Measurements from ENCODE around the gene ALG11.

The ALG11 gene

GRCh38 chr13:52006523-52007245, 5.5 kb upstream of the ALG11 start:
- no peaks in the 10 kb centered on the region for H3K9me3 ChIP-seq (ENCODE audit: control insufficient read depth in 5 of 5, low read length in 5 of 5)
- no peak overlapping the region for H3K9ac ChIP-seq (ENCODE audit: low read length in 5 of 5)
- H3K4me1 ChIP-seq (ENCODE audit: control insufficient read depth in 5 of 5, insufficient read depth in 5 of 5, low read length in 5 of 5), result peaks cover 0 to 13% (median 11%) of the 10 kb centered on the region in 5 donors
- H3K4me3 ChIP-seq (ENCODE audit: low read depth in 1 of 5, low read length in 5 of 5), result no peak overlapping the region
- no peak overlapping the region for H3K27ac ChIP-seq (ENCODE audit: low read depth, low read length)
- H3K36me3 ChIP-seq (ENCODE audit: control insufficient read depth in 5 of 5, insufficient read depth in 5 of 5, low read length in 5 of 5), result no peaks in the 10 kb centered on the region
- no peaks in the 10 kb centered on the region for H3K27me3 ChIP-seq (ENCODE audit: control insufficient read depth in 5 of 5, insufficient read depth in 4 of 5, low read length in 5 of 5)

GRCh38 chr13:52009946-52010345, 2.3 kb upstream of the ALG11 start:
- Histone ChIP-seq H3K4me3 (ENCODE audit: low read depth in 1 of 5, low read length in 5 of 5) (no peak overlapping the region), H3K4me1 (ENCODE audit: control insufficient read depth in 5 of 5, insufficient read depth in 5 of 5, low read length in 5 of 5) (peaks cover 3 to 26% (median 25%) of the 10 kb centered on the region in 5 donors), H3K36me3 (ENCODE audit: control insufficient read depth in 5 of 5, insufficient read depth in 5 of 5, low read length in 5 of 5) (no peaks in the 10 kb centered on the region), H3K27me3 (ENCODE audit: control insufficient read depth in 5 of 5, insufficient read depth in 4 of 5, low read length in 5 of 5) (peaks cover 0 to 3% (median 0%) of the 10 kb centered on the region in 5 donors), H3K27ac (ENCODE audit: low read depth, low read length) (no peak overlapping the region), H3K9me3 (ENCODE audit: control insufficient read depth in 5 of 5, low read length in 5 of 5) (no peaks in the 10 kb centered on the region), H3K9ac (ENCODE audit: low read length in 5 of 5) (peak overlapping the region in 1 of 5 donors; percentile 17)

DNA sequence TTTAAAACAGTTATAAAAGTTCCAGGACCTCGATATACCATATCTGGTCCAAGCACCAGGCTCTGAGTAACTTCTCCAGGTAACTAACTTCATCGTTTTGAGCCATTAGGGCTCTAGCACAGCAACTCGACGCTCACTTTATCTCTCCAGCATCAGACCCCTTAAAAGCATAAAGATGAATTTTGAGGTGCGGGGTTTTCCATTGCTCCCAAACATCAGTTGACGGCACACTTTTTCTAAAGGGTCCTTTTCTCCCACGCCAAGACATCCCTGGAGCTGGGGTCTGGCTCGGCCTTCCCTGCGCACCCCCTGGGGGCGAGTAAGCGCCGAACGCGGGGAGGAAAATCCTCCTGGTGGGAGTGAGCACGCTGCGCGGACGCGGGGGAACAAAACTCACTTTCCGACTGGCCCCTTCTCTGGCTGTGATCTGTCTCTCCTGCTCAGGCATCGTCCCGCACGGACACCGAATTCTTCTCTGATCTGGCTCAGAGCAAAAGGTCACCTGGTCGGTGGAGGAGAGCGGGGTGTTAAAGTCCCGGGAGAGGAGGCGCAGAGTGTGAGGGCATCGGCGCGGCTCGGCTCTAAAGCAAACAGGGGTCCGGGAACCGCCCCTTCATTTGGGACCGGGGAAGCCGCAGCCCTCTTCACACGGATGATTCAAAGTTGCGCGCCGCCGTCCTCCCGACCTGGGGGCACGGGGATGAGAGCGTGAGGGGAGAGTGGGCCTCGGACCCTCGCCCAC, 1.1 kb upstream of the ALG11 start, which contains the start of gene ATP7B:
Gene ATP7B (minus strand): TSS at position 561 of the 742 bp plus-strand sequence. CDS start 113 bp downstream, at position 448.
- H3K27ac ChIP-seq (ENCODE audit: low read depth, low read length), result peak within 1 kb of the TSS; percentile 70
- no peaks in the 10 kb centered on the region for H3K9me3 ChIP-seq (ENCODE audit: control insufficient read depth in 5 of 5, low read length in 5 of 5)
- peak within 1 kb of the TSS; percentile 91 to 100 (median 98) for H3K4me3 ChIP-seq (ENCODE audit: low read depth in 1 of 5, low read length in 5 of 5)
- H3K36me3 ChIP-seq (ENCODE audit: control insufficient read depth in 5 of 5, insufficient read depth in 5 of 5, low read length in 5 of 5), result no peaks in the 10 kb centered on the region
- peaks cover 0 to 3% (median 0%) of the 10 kb centered on the region in 5 donors for H3K27me3 ChIP-seq (ENCODE audit: control insufficient read depth in 5 of 5, insufficient read depth in 4 of 5, low read length in 5 of 5)
- H3K4me1 ChIP-seq (ENCODE audit: control insufficient read depth in 5 of 5, insufficient read depth in 5 of 5, low read length in 5 of 5), result peaks cover 3 to 26% (median 25%) of the 10 kb centered on the region in 5 donors
- H3K9ac ChIP-seq (ENCODE audit: low read length in 5 of 5), result peak within 1 kb of the TSS; percentile 79 to 96 (median 93)

DNA sequence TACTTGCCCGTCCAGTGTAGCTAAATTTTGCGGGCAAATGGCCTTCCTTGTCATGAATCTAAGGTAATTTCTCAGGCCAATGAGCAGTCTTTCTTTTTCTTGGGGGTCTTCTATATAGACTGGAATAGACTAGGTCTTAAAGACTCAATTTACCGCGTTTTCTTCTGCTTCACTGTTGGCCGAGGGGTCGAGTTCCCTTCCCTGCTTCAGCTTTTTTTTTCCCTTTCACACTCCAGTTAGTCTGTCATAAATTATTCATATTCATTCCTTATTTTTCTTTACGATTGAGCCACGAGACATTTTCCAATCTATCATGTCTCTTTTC, 276 bp downstream of the ALG11 start:
- peak overlapping the region; percentile 70 for H3K27ac ChIP-seq (ENCODE audit: low read depth, low read length)
- H3K4me3 ChIP-seq (ENCODE audit: low read depth in 1 of 5, low read length in 5 of 5), result peak overlapping the region; percentile 91 to 100 (median 98)
- peaks cover 0 to 5% (median 0%) of the 10 kb centered on the region in 5 donors for H3K36me3 ChIP-seq (ENCODE audit: control insufficient read depth in 5 of 5, insufficient read depth in 5 of 5, low read length in 5 of 5)
- peak overlapping the region; percentile 79 to 96 (median 93) for H3K9ac ChIP-seq (ENCODE audit: low read length in 5 of 5)
- H3K4me1 ChIP-seq (ENCODE audit: control insufficient read depth in 5 of 5, insufficient read depth in 5 of 5, low read length in 5 of 5), result peaks cover 3 to 26% (median 25%) of the 10 kb centered on the region in 5 donors
- no peaks in the 10 kb centered on the region for H3K9me3 ChIP-seq (ENCODE audit: control insufficient read depth in 5 of 5, low read length in 5 of 5)
- H3K27me3 ChIP-seq (ENCODE audit: control insufficient read depth in 5 of 5, insufficient read depth in 4 of 5, low read length in 5 of 5), result peaks cover 0 to 3% (median 0%) of the 10 kb centered on the region in 5 donors

DNA sequence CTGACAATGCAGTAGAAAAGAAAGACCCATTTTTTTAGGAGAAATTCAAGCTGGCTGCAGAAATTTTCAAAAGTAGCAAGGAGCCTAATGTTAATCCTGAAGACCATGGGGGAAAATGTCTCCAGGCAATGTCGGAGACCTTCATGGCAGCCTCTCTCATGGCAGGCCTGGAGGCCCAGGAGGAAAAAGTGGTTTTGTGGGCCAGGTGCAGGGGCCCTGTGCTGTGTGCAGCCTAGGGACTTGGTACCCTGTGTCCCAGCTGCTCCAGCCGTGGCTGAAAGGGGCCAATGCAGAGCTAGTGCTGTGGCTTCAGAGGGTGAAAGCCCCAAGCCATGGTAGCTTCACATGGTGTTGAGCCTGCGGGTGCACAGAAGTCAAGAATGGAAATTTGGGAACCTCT, 4.1 kb downstream of the ALG11 start:
- H3K4me3 ChIP-seq (ENCODE audit: low read depth in 1 of 5, low read length in 5 of 5), result no peak overlapping the region
- peaks cover 0 to 3% (median 0%) of the 10 kb centered on the region in 5 donors for H3K27me3 ChIP-seq (ENCODE audit: control insufficient read depth in 5 of 5, insufficient read depth in 4 of 5, low read length in 5 of 5)
- no peaks in the 10 kb centered on the region for H3K9me3 ChIP-seq (ENCODE audit: control insufficient read depth in 5 of 5, low read length in 5 of 5)
- H3K36me3 ChIP-seq (ENCODE audit: control insufficient read depth in 5 of 5, insufficient read depth in 5 of 5, low read length in 5 of 5), result peaks cover 13 to 31% (median 15%) of the 10 kb centered on the region in 5 donors
- H3K4me1 ChIP-seq (ENCODE audit: control insufficient read depth in 5 of 5, insufficient read depth in 5 of 5, low read length in 5 of 5), result peaks cover 3 to 18% (median 16%) of the 10 kb centered on the region in 5 donors
- no peak overlapping the region for H3K9ac ChIP-seq (ENCODE audit: low read length in 5 of 5)
- H3K27ac ChIP-seq (ENCODE audit: low read depth, low read length), result no peak overlapping the region

- H3K27ac ChIP-seq (ENCODE audit: low read depth, low read length), result no peak overlapping the region
- peaks cover 30 to 56% (median 39%) of the 10 kb centered on the region in 5 donors for H3K36me3 ChIP-seq (ENCODE audit: control insufficient read depth in 5 of 5, insufficient read depth in 5 of 5, low read length in 5 of 5)
- no peaks in the 10 kb centered on the region for H3K9me3 ChIP-seq (ENCODE audit: control insufficient read depth in 5 of 5, low read length in 5 of 5)
These were observed 8.0 kb downstream of the ALG11 start for GRCh38 chr13:52020191-52020590.

GRCh38 chr13:52022356-52022755, 10.2 kb downstream of the ALG11 start:
- Histone ChIP-seq H3K4me3 (ENCODE audit: low read depth in 1 of 5, low read length in 5 of 5) (no peak overlapping the region), H3K36me3 (ENCODE audit: control insufficient read depth in 5 of 5, insufficient read depth in 5 of 5, low read length in 5 of 5) (peaks cover 30 to 65% (median 43%) of the 10 kb centered on the region in 5 donors), H3K27ac (ENCODE audit: low read depth, low read length) (no peak overlapping the region), H3K9ac (ENCODE audit: low read length in 5 of 5) (no peak overlapping the region), H3K4me1 (ENCODE audit: control insufficient read depth in 5 of 5, insufficient read depth in 5 of 5, low read length in 5 of 5) (peaks cover 0 to 13% (median 6%) of the 10 kb centered on the region in 5 donors), H3K27me3 (ENCODE audit: control insufficient read depth in 5 of 5, insufficient read depth in 4 of 5, low read length in 5 of 5) (no peaks in the 10 kb centered on the region), H3K9me3 (ENCODE audit: control insufficient read depth in 5 of 5, low read length in 5 of 5) (no peaks in the 10 kb centered on the region)

More at GRCh38 chr13:52020191-52020590, 8.0 kb downstream of the ALG11 start:
- Histone ChIP-seq H3K4me3 (ENCODE audit: low read depth in 1 of 5, low read length in 5 of 5) (no peak overlapping the region), H3K4me1 (ENCODE audit: control insufficient read depth in 5 of 5, insufficient read depth in 5 of 5, low read length in 5 of 5) (no peaks in the 10 kb centered on the region), H3K9ac (ENCODE audit: low read length in 5 of 5) (no peak overlapping the region), H3K27me3 (ENCODE audit: control insufficient read depth in 5 of 5, insufficient read depth in 4 of 5, low read length in 5 of 5) (no peaks in the 10 kb centered on the region)

- Histone ChIP-seq H3K36me3 (ENCODE audit: control insufficient read depth in 5 of 5, insufficient read depth in 5 of 5, low read length in 5 of 5) (peaks cover 36 to 69% (median 44%) of the 10 kb centered on the region in 5 donors), H3K27ac (ENCODE audit: low read depth, low read length) (no peak within 1 kb of the TSS), H3K4me3 (ENCODE audit: low read depth in 1 of 5, low read length in 5 of 5) (no peak within 1 kb of the TSS), H3K27me3 (ENCODE audit: control insufficient read depth in 5 of 5, insufficient read depth in 4 of 5, low read length in 5 of 5) (no peaks in the 10 kb centered on the region), H3K4me1 (ENCODE audit: control insufficient read depth in 5 of 5, insufficient read depth in 5 of 5, low read length in 5 of 5) (peaks cover 0 to 13% (median 6%) of the 10 kb centered on the region in 5 donors), H3K9ac (ENCODE audit: low read length in 5 of 5) (no peak within 1 kb of the TSS), H3K9me3 (ENCODE audit: control insufficient read depth in 5 of 5, low read length in 5 of 5) (no peaks in the 10 kb centered on the region)
These were observed 12.3 kb downstream of the ALG11 start, which contains the start of gene UTP14C for GRCh38 chr13:52024481-52024880. UTP14C (plus strand) TSS chr13:52024691; CDS start chr13:52028805, 4,114 bp downstream.

GRCh38 chr13:52025475-52026245, 13.5 kb downstream of the ALG11 start:
- Histone ChIP-seq H3K27me3 (ENCODE audit: control insufficient read depth in 5 of 5, insufficient read depth in 4 of 5, low read length in 5 of 5) (no peaks in the 10 kb centered on the region), H3K4me3 (ENCODE audit: low read depth in 1 of 5, low read length in 5 of 5) (no peak overlapping the region), H3K4me1 (ENCODE audit: control insufficient read depth in 5 of 5, insufficient read depth in 5 of 5, low read length in 5 of 5) (peaks cover 0 to 13% (median 6%) of the 10 kb centered on the region in 5 donors), H3K9me3 (ENCODE audit: control insufficient read depth in 5 of 5, low read length in 5 of 5) (no peaks in the 10 kb centered on the region), H3K9ac (ENCODE audit: low read length in 5 of 5) (no peak overlapping the region), H3K27ac (ENCODE audit: low read depth, low read length) (no peak overlapping the region), H3K36me3 (ENCODE audit: control insufficient read depth in 5 of 5, insufficient read depth in 5 of 5, low read length in 5 of 5) (peaks cover 26 to 57% (median 33%) of the 10 kb centered on the region in 5 donors)
